A673 (cell line): Measurements from ENCODE around the gene BLOC1S5. TPM values are rescaled to one million over a fixed set of nuclear protein-coding genes. Genes with fewer than 3 reads are reported as not detected.
A peak's percentile ranks its signal among the peaks of the same experiment; 100 is the strongest.

Source experiments
- BruUV-seq: library from RNA; stranded (reverse); fragments of 400-500 nt; replicated peaks from 2 replicates; lab custom pipeline; 2021; lab: Mats Ljungman, UMichigan
- CTCF ChIA-PET: fragments of 300-600 bp; sonication (Branson Sonifier 250); formaldehyde crosslinking; loops from one replicate; lab custom pipeline; 2022; ENCODE audit warnings: antibody characterized with exemption; lab: Charles Lee
- POLR2A ChIA-PET: fragments of 300-600 bp; sonication (Branson Sonifier 250); formaldehyde crosslinking; loops from one replicate; lab custom pipeline; 2022; ENCODE audit warnings: antibody characterized with exemption; ENCODE audit not compliant: low non-redundant PET; lab: Charles Lee
- DNase-seq: peaks from one replicate; pipeline ENCODE4 v3.0.0-alpha.2; 2015; ENCODE audit warnings: low spot score
- H3K27ac ChIP-seq: fragments of 200-600 bp; sonication (generic); 2 replicates; pipeline ENCODE4 v1.5.1; 2016; ENCODE audit warnings: mixed run types, low read depth, mild to moderate bottlenecking, mixed read lengths, antibody characterized with exemption, low read length; ENCODE audit not compliant: poor library complexity, severe bottlenecking
- H3K27me3 ChIP-seq: fragments of 200-600 bp; sonication (generic); replicated peaks from 2 replicates; pipeline ENCODE4 v1.6.1; 2017; ENCODE audit warnings: mixed run types, low read depth, mild to moderate bottlenecking, mixed read lengths, antibody characterized with exemption, low read length; ENCODE audit not compliant: insufficient read depth, poor library complexity
- H3K36me3 ChIP-seq: fragments of 200-600 bp; sonication (generic); 2 replicates; pipeline ENCODE4 v1.6.1; 2016; ENCODE audit warnings: mixed run types, mild to moderate bottlenecking, mixed read lengths, antibody characterized with exemption, low read length; ENCODE audit not compliant: insufficient read depth, poor library complexity, severe bottlenecking
- H3K4me1 ChIP-seq: fragments of 200-600 bp; sonication (generic); 2 replicates; pipeline ENCODE4 v1.6.1; 2017; ENCODE audit warnings: mixed run types, mild to moderate bottlenecking, mixed read lengths, antibody characterized with exemption, low read length; ENCODE audit not compliant: insufficient read depth, poor library complexity, severe bottlenecking
- H3K4me3 ChIP-seq: fragments of 200-600 bp; sonication (generic); 2 replicates; pipeline ENCODE4 v1.5.1; 2016; ENCODE audit warnings: low read depth, mixed run types, mild to moderate bottlenecking, mixed read lengths, low read length; ENCODE audit not compliant: poor library complexity, severe bottlenecking
- H3K9me3 ChIP-seq: fragments of 200-600 bp; sonication (generic); 2 replicates; pipeline ENCODE4 v1.6.1; 2016; ENCODE audit warnings: mixed run types, low read depth, mild to moderate bottlenecking, mixed read lengths, antibody characterized with exemption, low read length; ENCODE audit not compliant: poor library complexity, severe bottlenecking
- EZH2 ChIP-seq: fragments of 200-600 bp; sonication (generic); IDR thresholded peaks from 2 replicates; pipeline ENCODE4 v1.6.1; 2017; ENCODE audit warnings: borderline replicate concordance, low read depth, mild to moderate bottlenecking, mixed read lengths, antibody characterized with exemption, low read length; ENCODE audit not compliant: poor library complexity, severe bottlenecking
- intact Hi-C: fragments of 100-400 bp; cut with micrococcal nuclease; formaldehyde crosslinking; loops from one replicate; pipeline ENCODE4 v1.10.0; 2022; ENCODE audit not compliant: unreplicated experiment
- total RNA-seq: library from RNA; stranded (reverse); gene quantifications from 2 replicates; pipeline ENCODE4 v1.2.3, GENCODE V29; 2021
- TF ChIP-seq, protein P1 (sequence below): fragments of 300-800, 200-600 bp; sonication (generic); conservative IDR thresholded peaks from 2 replicates; pipeline ENCODE4 v1.5.1; 2017; ENCODE audit warnings: low read depth, mild to moderate bottlenecking, antibody characterized with exemption, low read length, moderate library complexity, mixed read lengths

BLOC1S5 gene
- total RNA-seq, 1 experiment from 2014 or later, result 21.8 TPM

DNA sequence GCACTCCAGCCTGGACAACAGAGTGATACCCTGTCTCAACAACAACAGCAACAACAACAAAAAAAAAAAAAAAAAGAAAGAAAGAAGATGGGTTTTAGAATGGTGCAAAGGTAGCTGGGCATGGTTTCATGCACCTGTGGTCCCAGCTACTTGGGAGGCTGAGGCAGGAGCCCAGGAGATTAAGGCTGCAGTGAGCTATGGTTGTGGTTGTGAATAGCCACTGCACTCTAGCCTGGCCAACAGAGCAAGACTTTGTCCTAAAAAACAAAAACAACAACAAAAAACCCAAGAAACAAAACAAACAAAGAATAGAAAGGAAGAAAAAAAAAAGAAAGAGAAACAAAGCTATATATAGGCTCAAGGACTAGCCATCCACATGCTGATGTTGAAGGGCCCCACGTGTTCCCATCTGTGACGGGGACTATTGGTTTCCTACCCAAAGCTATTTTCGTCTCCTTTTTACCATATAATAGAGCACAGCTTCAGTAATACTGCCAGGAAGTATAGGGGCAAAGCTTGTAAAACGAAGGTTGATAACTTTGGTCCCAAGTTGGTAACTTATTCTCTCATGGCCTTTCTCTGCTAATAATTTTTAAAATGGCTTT, 46.0 kb upstream of the BLOC1S5 start:
- CTCF ChIA-PET, result no interaction called here

DNA sequence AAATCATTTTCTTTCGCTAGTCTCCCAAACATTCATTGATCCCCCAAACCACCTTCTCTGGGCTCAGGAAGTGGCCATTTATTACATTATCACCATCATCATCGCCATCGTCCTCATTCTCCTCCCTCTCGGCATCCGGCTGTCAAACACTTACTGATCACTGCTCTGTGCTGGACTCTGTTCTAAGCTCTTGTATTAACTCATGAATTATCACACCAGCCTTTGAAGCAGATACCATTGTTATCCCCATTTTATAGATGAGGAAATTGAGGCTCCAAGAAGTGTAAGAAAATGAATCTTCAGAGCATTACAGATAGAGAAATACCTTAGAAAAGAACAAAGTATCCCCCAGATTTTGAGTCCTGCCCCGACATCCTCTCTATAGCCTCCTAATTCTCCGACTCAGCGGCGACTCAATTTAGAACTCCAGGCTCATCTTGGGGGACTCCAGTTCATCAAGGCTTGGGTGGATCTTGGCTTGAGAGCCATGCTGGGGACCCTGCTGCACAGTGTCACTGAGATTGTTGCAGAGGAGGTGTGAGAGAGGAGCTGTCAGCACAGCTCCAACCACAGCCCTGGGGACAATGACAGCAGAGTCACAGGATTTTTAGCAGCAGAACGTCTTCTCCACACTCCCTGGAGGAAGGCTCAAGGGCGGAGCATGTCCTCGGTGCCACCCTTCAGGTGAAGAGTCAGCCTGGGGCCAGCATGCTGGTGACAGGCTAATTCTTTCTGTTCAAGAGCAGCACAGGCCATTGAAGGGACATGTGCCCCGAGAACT, 44.8 kb upstream of the BLOC1S5 start:
- no peak for DNase-seq
- no TSS peak for BruUV-seq
- CTCF ChIA-PET, result no interaction called here
- TF ChIP-seq, protein P1, sequence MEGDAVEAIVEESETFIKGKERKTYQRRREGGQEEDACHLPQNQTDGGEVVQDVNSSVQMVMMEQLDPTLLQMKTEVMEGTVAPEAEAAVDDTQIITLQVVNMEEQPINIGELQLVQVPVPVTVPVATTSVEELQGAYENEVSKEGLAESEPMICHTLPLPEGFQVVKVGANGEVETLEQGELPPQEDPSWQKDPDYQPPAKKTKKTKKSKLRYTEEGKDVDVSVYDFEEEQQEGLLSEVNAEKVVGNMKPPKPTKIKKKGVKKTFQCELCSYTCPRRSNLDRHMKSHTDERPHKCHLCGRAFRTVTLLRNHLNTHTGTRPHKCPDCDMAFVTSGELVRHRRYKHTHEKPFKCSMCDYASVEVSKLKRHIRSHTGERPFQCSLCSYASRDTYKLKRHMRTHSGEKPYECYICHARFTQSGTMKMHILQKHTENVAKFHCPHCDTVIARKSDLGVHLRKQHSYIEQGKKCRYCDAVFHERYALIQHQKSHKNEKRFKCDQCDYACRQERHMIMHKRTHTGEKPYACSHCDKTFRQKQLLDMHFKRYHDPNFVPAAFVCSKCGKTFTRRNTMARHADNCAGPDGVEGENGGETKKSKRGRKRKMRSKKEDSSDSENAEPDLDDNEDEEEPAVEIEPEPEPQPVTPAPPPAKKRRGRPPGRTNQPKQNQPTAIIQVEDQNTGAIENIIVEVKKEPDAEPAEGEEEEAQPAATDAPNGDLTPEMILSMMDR, result no peak
- TF ChIP-seq EZH2, result no peak
- Histone ChIP-seq H3K27ac (no peak overlapping the region), H3K27me3 (no peaks in the 10 kb centered on the region), H3K9me3 (no peaks in the 10 kb centered on the region), H3K36me3 (no peaks in the 10 kb centered on the region), H3K4me3 (no peak overlapping the region), H3K4me1 (no peaks in the 10 kb centered on the region)
- intact Hi-C loops, result no loop called here
- POLR2A ChIA-PET, result no interaction called here

More for the DNA sequence above, 46.0 kb upstream of the BLOC1S5 start:
- Histone ChIP-seq H3K4me3 (no peak overlapping the region), H3K36me3 (no peaks in the 10 kb centered on the region), H3K4me1 (no peaks in the 10 kb centered on the region), H3K27me3 (no peaks in the 10 kb centered on the region), H3K27ac (no peak overlapping the region), H3K9me3 (no peaks in the 10 kb centered on the region)
- POLR2A ChIA-PET, result no interaction called here
- no TSS peak for BruUV-seq
- intact Hi-C loops, result no loop called here
- TF ChIP-seq, protein P1, result no peak
- no peak for TF ChIP-seq EZH2
- no peak for DNase-seq

DNA sequence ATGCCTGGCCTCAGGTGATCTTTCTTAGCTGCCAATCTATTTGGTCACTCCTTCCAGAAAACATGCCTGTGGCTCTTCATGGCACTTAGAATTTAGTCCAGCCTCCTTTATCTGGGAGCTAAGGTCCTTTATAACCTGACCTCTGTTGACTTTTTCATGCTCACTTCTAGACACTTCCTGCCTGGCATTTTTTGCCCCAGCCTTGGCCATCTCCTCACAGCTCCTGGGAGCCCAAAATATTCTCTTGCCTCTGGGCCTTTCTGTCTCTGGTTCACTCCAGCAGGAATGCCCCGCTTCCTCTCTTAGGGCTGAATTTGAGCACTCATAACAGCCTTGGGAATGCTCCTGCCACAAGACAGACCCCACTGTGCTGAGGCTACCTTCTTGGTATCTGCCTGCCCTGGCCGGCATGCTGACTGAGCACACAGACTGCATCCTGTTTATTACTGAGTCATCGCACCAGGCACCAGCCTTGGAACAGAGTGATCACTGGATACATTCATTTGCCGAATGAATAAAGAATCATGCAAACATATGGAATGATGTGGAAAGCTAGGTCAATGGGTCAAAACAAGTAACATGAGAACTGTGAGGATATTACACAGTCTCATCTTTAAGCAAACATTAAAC, 44.0 kb upstream of the BLOC1S5 start:
- H3K36me3 ChIP-seq, result no peaks in the 10 kb centered on the region
- H3K27ac ChIP-seq, result no peak overlapping the region
- H3K4me1 ChIP-seq, result no peaks in the 10 kb centered on the region
- no peak overlapping the region for H3K4me3 ChIP-seq
- TF ChIP-seq, protein P1, result no peak
- no peaks in the 10 kb centered on the region for H3K27me3 ChIP-seq
- no TSS peak for BruUV-seq
- intact Hi-C loops, result no loop called here
- POLR2A ChIA-PET, result no interaction called here
- CTCF ChIA-PET, result no interaction called here
- H3K9me3 ChIP-seq, result no peaks in the 10 kb centered on the region
- peak; percentile 40 for DNase-seq
